NT2/D1 (cell line): ENCODE measurements around the gene AURKAIP1.
A peak's percentile ranks its signal among the peaks of the same experiment; 100 is the strongest.
"Not testable (repeated sequence)": the region's sequence is repeated elsewhere in the genome, so short reads cannot be mapped to it uniquely, and the experiment has no call there.

Experiments
- DNase-seq: peaks from one replicate; pipeline ENCODE4 v3.0.0-alpha.2; 2011; ENCODE audit warnings: low read depth, low spot score
- H3K27me3 ChIP-seq: 2 replicates; pipeline ENCODE4 v1.6.0; 2011; ENCODE audit warnings: mild to moderate bottlenecking; ENCODE audit not compliant: insufficient read length, insufficient read depth
- H3K36me3 ChIP-seq: 2 replicates; pipeline ENCODE4 v1.6.1; 2011; ENCODE audit warnings: mild to moderate bottlenecking, low read length, mixed read lengths; ENCODE audit not compliant: insufficient read depth, insufficient read length
- H3K4me1 ChIP-seq: 2 replicates; pipeline ENCODE4 v1.5.1; 2011; ENCODE audit not compliant: insufficient read depth, insufficient read length
- H3K4me3 ChIP-seq: 2 replicates; pipeline ENCODE4 v1.5.1; 2011; ENCODE audit warnings: low read depth; ENCODE audit not compliant: insufficient read length
- H3K9ac ChIP-seq: 2 replicates; pipeline ENCODE4 v1.6.0; 2011; ENCODE audit warnings: low read depth; ENCODE audit not compliant: insufficient read length
- H3K9me3 ChIP-seq: 2 replicates; pipeline ENCODE4 v1.5.1; 2011; ENCODE audit warnings: mild to moderate bottlenecking, low read length; ENCODE audit not compliant: insufficient read depth
- SUZ12 ChIP-seq: IDR thresholded peaks from 2 replicates; pipeline ENCODE4 v1.6.1; 2011; ENCODE audit not compliant: insufficient read length, insufficient read depth; ENCODE audit errors: extremely low read depth
- YY1 ChIP-seq: IDR thresholded peaks from 2 replicates; pipeline ENCODE4 v1.6.1; 2011; ENCODE audit not compliant: insufficient read length, insufficient read depth
- ZNF274 ChIP-seq: IDR thresholded peaks from 2 replicates; pipeline ENCODE4 v1.6.1; 2011; ENCODE audit warnings: mild to moderate bottlenecking, low read depth, low read length

AURKAIP1 gene

GRCh38 chr1:1411626-1412025 is 36.6 kb upstream of the AURKAIP1 start:
- Histone ChIP-seq H3K4me1 (peaks cover 6% of the 10 kb centered on the region), H3K27me3 (no peaks in the 10 kb centered on the region), H3K9ac (no peak overlapping the region), H3K9me3 (peaks cover 20% of the 10 kb centered on the region; the same call in 1 of the 2 replicates), H3K36me3 (peaks cover 13% of the 10 kb centered on the region), H3K4me3 (no peak overlapping the region)
- no peak for TF ChIP-seq ZNF274
- TF ChIP-seq SUZ12, result no peak
- TF ChIP-seq YY1, result no peak
- no peak for DNase-seq

- not testable (repeated sequence) for H3K4me1 ChIP-seq, H3K9ac ChIP-seq, DNase-seq, H3K4me3 ChIP-seq, H3K27me3 ChIP-seq
- H3K9me3 ChIP-seq, result peaks cover 20% of the 10 kb centered on the region; the same call in 1 of the 2 replicates
- peaks cover 27% of the 10 kb centered on the region for H3K36me3 ChIP-seq
Observed at GRCh38 chr1:1410238-1410637, 35.2 kb upstream of the AURKAIP1 start.

GRCh38 chr1:1407636-1408318 is 32.8 kb upstream of the AURKAIP1 start:
- Histone ChIP-seq H3K4me3 (peak overlapping the region; percentile 90), H3K9me3 (peaks cover 15% of the 10 kb centered on the region; the same call in 1 of the 2 replicates), H3K9ac (peak overlapping the region; percentile 97), H3K4me1 (peaks cover 3% of the 10 kb centered on the region), H3K27me3 (no peaks in the 10 kb centered on the region), H3K36me3 (peaks cover 42% of the 10 kb centered on the region)
- no peak for DNase-seq
- TF ChIP-seq ZNF274 (no peak), SUZ12 (no peak), YY1 (no peak)

GRCh38 chr1:1406821-1407635 is 32.0 kb upstream of the AURKAIP1 start, which contains the start of gene MRPL20:
Gene MRPL20, minus strand, starts transcription at chr1:1407293. Its CDS starts 76 bp downstream, at chr1:1407217.
- Histone ChIP-seq H3K4me1 (peaks cover 5% of the 10 kb centered on the region), H3K4me3 (peak within 1 kb of the TSS; percentile 90), H3K36me3 (peaks cover 49% of the 10 kb centered on the region), H3K9ac (peak within 1 kb of the TSS; percentile 97), H3K9me3 (peaks cover 8% of the 10 kb centered on the region; the same call in 1 of the 2 replicates), H3K27me3 (no peaks in the 10 kb centered on the region)
- DNase-seq, result peak; percentile 63
- TF ChIP-seq ZNF274 (no peak), YY1 (peak; percentile 88)

- H3K27me3 ChIP-seq, result no peaks in the 10 kb centered on the region
- no peak for DNase-seq
- peaks cover 3% of the 10 kb centered on the region for H3K4me1 ChIP-seq
- TF ChIP-seq SUZ12 (no peak), YY1 (no peak), ZNF274 (no peak)
- peaks cover 54% of the 10 kb centered on the region for H3K36me3 ChIP-seq
- H3K4me3 ChIP-seq, result peak overlapping the region; percentile 90
- peak overlapping the region; percentile 97 for H3K9ac ChIP-seq
- H3K9me3 ChIP-seq, result 0 out of 2 replicates have a peak, but pooled peaks cover under 1% of the 10 kb centered on the region
Observed at GRCh38 chr1:1406101-1406820, 31.3 kb upstream of the AURKAIP1 start.

- Histone ChIP-seq H3K4me1 (peaks cover 10% of the 10 kb centered on the region), H3K27me3 (no peaks in the 10 kb centered on the region), H3K36me3 (peaks cover 68% of the 10 kb centered on the region), H3K4me3 (no peak overlapping the region), H3K9ac (no peak overlapping the region), H3K9me3 (no peaks in the 10 kb centered on the region)
- TF ChIP-seq ZNF274 (no peak), YY1 (no peak), SUZ12 (no peak)
- DNase-seq, result no peak
Observed at GRCh38 chr1:1403653-1404052, 28.6 kb upstream of the AURKAIP1 start.

GRCh38 chr1:1402901-1403392 is 27.9 kb upstream of the AURKAIP1 start:
- H3K9me3 ChIP-seq, H3K27me3 ChIP-seq, H3K9ac ChIP-seq, H3K4me3 ChIP-seq, DNase-seq: not testable (repeated sequence)
- Histone ChIP-seq H3K36me3 (peaks cover 69% of the 10 kb centered on the region), H3K4me1 (peaks cover 14% of the 10 kb centered on the region)
